Esophagus (tissue), 2 donors: Measurements from ENCODE around the gene SGPL1. TPM values are rescaled to one million over a fixed set of nuclear protein-coding genes. Genes with fewer than 3 reads are reported as not detected.
"Not testable (repeated sequence)": the region's sequence is repeated elsewhere in the genome, so short reads cannot be mapped to it uniquely, and the experiment has no call there.

Experiments
- H3K27ac ChIP-seq, 2 donors: one replicate each; pipeline ENCODE4 v1.5.1; 2013; ENCODE audit warnings: low read depth in 2 of 2, mild to moderate bottlenecking in 2 of 2, inconsistent platforms in 1 of 2, low read length in 1 of 2, moderate library complexity in 1 of 2
- H3K27me3 ChIP-seq, 2 donors: one replicate each; pipeline ENCODE4 v1.6.1; 2013; ENCODE audit warnings: low read length in 2 of 2, control low read depth in 1 of 2, mild to moderate bottlenecking in 1 of 2; ENCODE audit not compliant: insufficient read depth in 2 of 2, control insufficient read depth in 1 of 2
- H3K36me3 ChIP-seq, 2 donors: one replicate each; pipeline ENCODE4 v1.6.1; 2013; ENCODE audit warnings: low read length in 1 of 2; ENCODE audit not compliant: control insufficient read depth in 2 of 2, insufficient read depth in 2 of 2
- H3K4me1 ChIP-seq, 2 donors: one replicate each; pipeline ENCODE4 v1.6.1; 2013; ENCODE audit warnings: low read length in 1 of 2; ENCODE audit not compliant: control insufficient read depth in 2 of 2, insufficient read depth in 2 of 2
- H3K4me3 ChIP-seq, 2 donors: one replicate each; pipeline ENCODE4 v1.5.1; 2013; ENCODE audit warnings: low read length in 2 of 2, mild to moderate bottlenecking in 2 of 2, low read depth in 1 of 2, moderate library complexity in 1 of 2
- H3K9me3 ChIP-seq, 2 donors: one replicate each; pipeline ENCODE4 v1.6.1; 2013; ENCODE audit warnings: mild to moderate bottlenecking in 2 of 2, low read depth in 1 of 2, low read length in 1 of 2, moderate library complexity in 1 of 2; ENCODE audit not compliant: control insufficient read depth in 2 of 2, insufficient read depth in 1 of 2
- WGBS, 2 donors: extraction: QIAGEN DNeasy Blood & Tissue Kit; methylation state at CpG; one replicate each; pipeline ENCODE4 v1.1.7; 2013; 5-methylcytosine and 5-hydroxymethylcytosine counted together
- polyA plus RNA-seq, 2 donors: library from polyadenylated mRNA; stranded (reverse); fragments of 200-250 nt; gene quantifications; one replicate each; pipeline ENCODE4 v1.2.3, GENCODE V29; 2013
- donor health status: healthy with polysubstance abuse.
- donor health status: Bipolar disorder and iron deficiency.

The SGPL1 gene
- polyA plus RNA-seq, 2 donors = 16.6 to 16.7 TPM

DNA sequence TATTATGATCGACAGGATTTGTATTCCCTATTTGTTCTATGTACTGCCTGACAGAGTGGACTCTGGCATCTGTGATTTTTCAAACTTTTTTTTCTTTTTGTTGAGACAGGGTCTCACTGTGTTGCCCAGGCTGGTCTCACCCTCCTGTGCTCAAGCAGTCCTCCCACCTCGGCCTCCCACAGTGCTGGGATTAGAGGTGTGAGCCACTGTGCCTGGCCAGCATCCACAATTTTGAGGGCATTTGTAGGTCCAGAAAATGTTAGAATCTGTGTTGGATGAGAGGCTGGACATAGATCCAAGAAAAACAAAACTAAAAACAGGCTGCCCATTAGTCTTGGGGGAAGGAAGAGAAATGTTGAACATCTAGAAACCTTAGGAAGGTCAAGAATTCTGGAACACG, 34.3 kb downstream of the SGPL1 start:
- Histone ChIP-seq H3K4me1 (peaks cover 0 to 3% of the 10 kb centered on the region in 2 donors), H3K27me3 (no peaks in the 10 kb centered on the region), H3K36me3 (peaks cover 0 to 9% of the 10 kb centered on the region in 2 donors), H3K27ac (no peak overlapping the region), H3K4me3 (no peak overlapping the region), H3K9me3 (no peaks in the 10 kb centered on the region)
- WGBS, 2 donors = 74 to 80% methylated on average over 3 of the region's 3 CpGs

DNA sequence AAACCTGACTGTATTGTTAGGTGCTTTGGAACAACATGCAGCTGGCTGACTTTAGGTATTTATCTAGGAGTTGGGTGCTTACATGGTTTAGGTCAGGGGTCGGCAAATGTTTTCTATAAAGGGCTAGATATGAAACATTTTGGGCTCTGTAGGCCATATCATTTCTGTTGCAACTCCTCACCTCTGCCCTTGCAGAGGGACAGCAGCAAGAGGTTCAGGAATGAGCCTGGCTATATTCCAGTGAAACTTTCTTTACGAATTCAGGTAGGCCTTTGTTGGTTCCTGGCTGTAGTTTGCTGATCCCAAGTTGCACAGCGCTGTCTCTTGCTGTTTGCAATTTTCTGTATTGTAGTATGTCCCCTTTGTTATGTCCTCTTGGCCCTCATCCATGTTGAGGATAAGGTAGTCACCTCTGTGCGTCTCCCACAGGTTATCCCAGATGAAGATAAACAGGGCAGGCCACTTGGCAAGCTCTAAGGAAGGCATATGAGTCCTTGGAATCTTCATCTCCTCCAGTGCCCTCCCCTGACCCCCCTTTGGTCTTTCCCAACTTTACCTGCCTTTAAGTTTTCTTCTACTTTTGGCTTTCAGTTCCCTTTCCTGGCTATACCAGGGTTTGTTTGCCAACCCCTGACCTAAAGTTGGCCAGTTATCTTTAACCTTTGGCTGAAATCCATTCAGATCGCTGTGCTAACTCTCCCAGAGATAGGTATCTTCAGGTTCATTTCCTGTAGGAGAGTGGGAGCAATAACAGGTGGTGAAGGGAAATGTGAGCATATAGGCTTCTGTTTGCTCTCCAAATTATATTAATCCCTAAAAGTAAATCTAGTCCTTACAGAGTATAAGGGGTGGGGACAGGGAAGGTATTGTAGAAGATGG, 36.1 kb downstream of the SGPL1 start:
- Histone ChIP-seq H3K4me3 (no peak overlapping the region), H3K9me3 (no peaks in the 10 kb centered on the region), H3K4me1 (peaks cover 0 to 3% of the 10 kb centered on the region in 2 donors), H3K27me3 (no peaks in the 10 kb centered on the region), H3K36me3 (peaks cover 0 to 8% of the 10 kb centered on the region in 2 donors), H3K27ac (no peak overlapping the region)
- 67 to 72% methylated on average over 5 of the region's 5 CpGs for WGBS, 2 donors

DNA sequence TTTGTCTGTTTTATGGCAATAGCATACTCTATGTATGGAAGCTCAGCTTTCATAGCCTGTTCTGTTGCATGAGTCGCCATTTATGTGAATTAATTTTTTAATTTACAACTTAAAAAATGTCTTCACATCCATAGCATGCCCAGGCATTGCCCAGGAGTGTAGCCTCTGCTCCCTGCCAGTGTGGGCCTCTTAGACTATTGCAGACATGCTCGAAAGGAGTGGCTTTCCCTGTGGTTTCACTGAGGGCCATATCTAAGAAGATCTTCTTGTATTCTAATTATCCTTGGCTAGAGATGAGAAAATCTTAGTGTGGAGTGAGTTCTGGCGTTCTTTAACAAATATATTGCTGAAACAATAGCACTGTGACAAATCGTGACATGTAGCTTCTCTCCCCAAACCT, 37.3 kb downstream of the SGPL1 start:
- H3K4me3 ChIP-seq = no peak overlapping the region
- 49 to 60% methylated on average over 4 of the region's 4 CpGs for WGBS, 2 donors
- peaks cover 3 to 11% of the 10 kb centered on the region in 2 donors for H3K36me3 ChIP-seq
- H3K27me3 ChIP-seq = no peaks in the 10 kb centered on the region
- H3K4me1 ChIP-seq = peaks cover 0 to 3% of the 10 kb centered on the region in 2 donors
- no peaks in the 10 kb centered on the region for H3K9me3 ChIP-seq
- no peak overlapping the region for H3K27ac ChIP-seq

DNA sequence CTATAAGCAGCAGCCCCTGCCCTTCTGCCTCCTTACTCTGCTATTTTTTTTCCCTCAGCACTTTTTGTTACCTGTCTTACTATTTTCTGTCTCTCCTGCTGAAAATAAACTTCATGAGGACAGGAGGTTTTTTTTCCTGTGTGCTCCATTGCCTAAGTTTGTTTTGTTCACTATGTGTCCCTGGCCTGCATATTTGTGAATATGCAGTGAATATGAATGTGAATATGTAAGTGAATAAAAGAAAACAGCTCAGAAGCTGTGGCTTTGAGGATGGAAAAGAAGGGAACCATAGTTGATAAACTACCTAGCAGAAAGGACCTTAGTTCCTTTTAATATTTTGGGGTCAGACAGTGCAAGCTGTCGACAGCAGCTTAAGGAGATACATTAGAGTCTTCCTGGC, 37.7 kb downstream of the SGPL1 start:
- Histone ChIP-seq H3K27ac (no peak overlapping the region), H3K4me3 (no peak overlapping the region), H3K9me3 (no peaks in the 10 kb centered on the region), H3K4me1 (peaks cover 0 to 3% of the 10 kb centered on the region in 2 donors), H3K27me3 (no peaks in the 10 kb centered on the region), H3K36me3 (peaks cover 3 to 11% of the 10 kb centered on the region in 2 donors)
- 56 to 78% methylated on average over 1 of the region's 1 CpG for WGBS, 2 donors

DNA sequence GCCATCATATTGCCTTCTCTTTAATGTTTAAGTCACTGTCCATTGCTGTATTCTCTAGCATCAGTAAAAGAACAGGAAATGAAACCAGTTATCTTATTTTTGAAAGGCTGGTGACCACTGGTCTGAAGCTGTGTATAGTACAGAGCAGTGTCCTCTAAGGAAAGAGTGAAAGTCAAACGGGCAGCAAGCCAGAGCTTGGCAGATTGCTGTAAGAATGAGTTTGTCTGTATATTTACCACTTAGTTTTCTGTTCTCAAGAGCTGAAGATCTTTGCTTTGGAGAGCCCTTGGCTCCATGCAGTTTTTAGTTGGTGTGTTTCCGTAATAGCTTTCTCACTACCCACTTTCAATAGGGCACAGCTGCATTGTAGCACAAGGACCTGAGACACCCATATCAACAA, 40.7 kb downstream of the SGPL1 start:
- Histone ChIP-seq H3K27ac (no peak overlapping the region), H3K27me3 (no peaks in the 10 kb centered on the region), H3K4me3 (no peak overlapping the region), H3K4me1 (peaks cover 0 to 3% of the 10 kb centered on the region in 2 donors), H3K9me3 (no peaks in the 10 kb centered on the region), H3K36me3 (peaks cover 3 to 7% of the 10 kb centered on the region in 2 donors)
- 71 to 74% methylated on average over 2 of the region's 2 CpGs for WGBS, 2 donors

DNA sequence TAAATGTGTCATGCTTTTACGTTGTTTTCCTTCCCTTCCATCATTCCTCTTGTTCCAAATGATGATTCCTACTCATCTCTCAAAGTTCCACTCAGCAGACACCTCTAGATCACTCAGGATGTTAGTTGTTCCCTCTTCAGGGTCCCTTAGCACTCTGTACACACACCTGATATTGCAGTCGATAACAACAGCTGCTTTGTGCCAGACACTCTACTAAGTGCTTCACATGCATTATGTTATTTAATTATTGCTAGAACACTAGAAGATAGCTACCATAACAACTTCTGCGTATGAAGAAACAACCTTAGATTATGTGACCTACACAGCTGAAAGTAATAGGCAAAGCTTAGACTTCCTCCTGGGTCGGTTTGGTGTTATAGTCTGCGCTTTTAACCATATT, 43.0 kb downstream of the SGPL1 start:
- Histone ChIP-seq H3K9me3 (no peaks in the 10 kb centered on the region), H3K27me3 (no peaks in the 10 kb centered on the region), H3K27ac (no peak overlapping the region), H3K4me1 (no peaks in the 10 kb centered on the region), H3K4me3 (no peak overlapping the region), H3K36me3 (peaks cover 3 to 5% of the 10 kb centered on the region in 2 donors)
- WGBS, 2 donors = 77 to 81% methylated on average over 5 of the region's 5 CpGs

DNA sequence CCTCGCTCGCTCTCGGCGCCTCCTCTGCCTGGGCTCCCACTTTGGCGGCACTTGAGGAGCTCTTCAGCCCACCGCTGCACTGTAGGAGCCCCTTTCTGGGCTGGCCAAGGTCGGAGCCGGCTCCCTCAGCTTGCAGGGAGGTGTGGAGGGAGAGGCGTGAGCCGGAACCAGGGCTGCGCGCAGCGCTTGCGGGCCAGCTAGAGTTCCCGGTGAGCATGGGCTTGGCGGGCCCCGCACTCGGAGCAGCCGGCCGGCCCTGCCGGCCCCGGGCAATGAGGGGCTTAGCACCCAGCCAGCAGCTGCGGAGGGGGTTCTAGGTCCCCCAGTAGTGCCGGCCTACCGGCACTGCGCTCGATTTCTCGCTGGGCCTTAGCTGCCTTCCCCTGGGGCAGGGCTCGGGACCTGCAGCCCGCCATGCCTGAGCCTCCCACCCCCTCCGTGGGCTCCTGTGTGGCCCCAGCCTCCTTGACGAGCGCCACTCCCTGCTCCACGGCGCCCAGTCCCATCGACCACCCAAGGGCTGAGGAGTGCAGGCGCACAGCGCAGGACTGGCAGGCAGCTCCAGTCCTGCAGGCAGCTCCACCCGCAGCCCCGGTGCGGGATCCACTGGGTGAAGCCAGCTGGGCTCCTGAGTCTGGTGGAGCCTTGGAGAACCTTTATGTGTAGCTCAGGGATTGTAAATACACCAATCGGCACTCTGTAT, 45.9 kb downstream of the SGPL1 start:
- H3K27ac ChIP-seq, H3K4me3 ChIP-seq, H3K4me1 ChIP-seq, H3K27me3 ChIP-seq, H3K36me3 ChIP-seq, H3K9me3 ChIP-seq: not testable (repeated sequence)
- WGBS, 2 donors = 98% methylated on average over 41 to 42 of the region's 42 CpGs

DNA sequence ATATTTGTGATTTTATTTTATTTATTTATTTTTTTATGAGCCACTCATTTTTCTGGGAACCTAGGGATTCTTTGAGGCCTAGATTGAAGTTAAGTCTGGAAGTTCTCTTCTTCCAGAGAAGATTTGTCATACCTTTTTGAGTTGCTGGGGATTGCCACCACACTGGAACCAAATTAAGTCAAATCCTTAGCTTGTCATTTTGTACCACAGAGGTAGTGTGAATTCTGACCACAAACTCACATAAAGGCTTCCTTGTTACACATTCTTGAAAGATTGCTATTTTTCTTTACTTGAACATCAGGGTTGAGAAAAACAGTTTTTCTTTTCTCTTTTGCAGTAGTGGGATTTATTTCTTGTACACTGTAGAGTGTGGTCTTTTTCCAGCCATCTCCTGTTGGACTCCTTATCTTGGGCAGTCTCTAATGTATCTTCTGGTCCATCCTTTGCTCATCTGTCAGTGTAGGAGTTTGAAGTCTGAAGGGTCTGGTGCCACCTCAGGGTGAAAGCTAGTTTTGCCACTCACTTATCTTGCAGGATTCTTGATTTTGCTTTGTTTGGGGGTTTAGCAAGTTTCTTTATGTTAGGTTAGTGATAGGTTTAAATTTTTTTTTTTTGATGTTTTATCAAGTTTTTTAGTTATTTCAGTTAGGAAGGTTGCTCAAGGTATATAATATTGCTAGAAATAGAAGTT, 47.9 kb downstream of the SGPL1 start:
- Histone ChIP-seq H3K9me3 (no peaks in the 10 kb centered on the region), H3K4me3 (no peak overlapping the region), H3K27ac (no peak overlapping the region), H3K36me3 (peaks cover 0 to 2% of the 10 kb centered on the region in 2 donors), H3K4me1 (peaks cover 0 to 2% of the 10 kb centered on the region in 2 donors), H3K27me3 (no peaks in the 10 kb centered on the region)

DNA sequence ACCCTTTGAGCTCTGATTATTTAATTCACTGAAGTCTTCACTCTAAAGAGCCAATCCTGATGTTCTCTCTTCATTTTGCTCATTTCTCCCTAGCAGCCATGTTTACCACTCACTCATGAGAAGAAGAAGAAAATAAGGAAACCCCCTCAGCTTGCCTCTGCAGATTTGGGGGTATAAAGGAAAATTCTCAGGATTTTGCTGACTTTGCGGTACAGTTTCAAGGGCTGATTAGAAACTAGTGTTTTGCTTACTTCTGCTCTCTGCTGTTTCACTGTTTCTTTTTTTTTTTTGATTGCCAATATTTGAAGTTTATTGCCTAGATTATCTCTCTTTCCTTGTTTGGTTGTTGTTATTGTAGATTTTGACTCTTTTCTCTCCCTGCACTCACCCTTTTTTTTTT, 49.2 kb downstream of the SGPL1 start:
- Histone ChIP-seq H3K9me3 (no peaks in the 10 kb centered on the region), H3K4me3 (no peak overlapping the region), H3K36me3 (peaks cover 3 to 5% of the 10 kb centered on the region in 2 donors), H3K27me3 (no peaks in the 10 kb centered on the region), H3K4me1 (peaks cover 0 to 2% of the 10 kb centered on the region in 2 donors), H3K27ac (no peak overlapping the region)
- WGBS, 2 donors = 96 to 100% methylated on average over 1 of the region's 1 CpG
